ENCODE results near the gene CD81.

CD81 gene

GRCh38 chr11:2419638-2420501 lies 42.8 kb downstream of the CD81 start:
- peak in 1 of 4 experiments; percentile 30 for DNase-seq (ENCODE audit: low read depth in 4 of 4, low spot score in 1 of 4)

GRCh38 chr11:2420502-2421225 lies 43.6 kb downstream of the CD81 start:
- DNase-seq (ENCODE audit: low read depth in 4 of 4, low spot score in 1 of 4) = peak; percentile 54 to 59 (median 56)

GRCh38 chr11:2421226-2421994 lies 44.3 kb downstream of the CD81 start:
- no peak for DNase-seq (ENCODE audit: low read depth in 4 of 4, low spot score in 1 of 4)

- DNase-seq (ENCODE audit: low read depth in 4 of 4, low spot score in 1 of 4) = no peak
These were observed 44.9 kb downstream of the CD81 start for GRCh38 chr11:2421996-2422395.

- DNase-seq (ENCODE audit: low read depth in 4 of 4, low spot score in 1 of 4) = no peak
These were observed 45.5 kb downstream of the CD81 start for GRCh38 chr11:2422461-2423156.

- DNase-seq (ENCODE audit: low read depth in 4 of 4, low spot score in 1 of 4) = no peak
These were observed 46.3 kb downstream of the CD81 start for GRCh38 chr11:2423157-2424025.

- no peak for DNase-seq (ENCODE audit: low read depth in 4 of 4, low spot score in 1 of 4)
These were observed 47.8 kb downstream of the CD81 start for GRCh38 chr11:2424811-2425495.

GRCh38 chr11:2425506-2425905 lies 48.4 kb downstream of the CD81 start:
- DNase-seq (ENCODE audit: low read depth in 4 of 4, low spot score in 1 of 4) = no peak

GRCh38 chr11:2426221-2426620 lies 49.1 kb downstream of the CD81 start:
- no peak for DNase-seq (ENCODE audit: low read depth in 4 of 4, low spot score in 1 of 4)

- DNase-seq (ENCODE audit: low read depth in 4 of 4, low spot score in 1 of 4) = no peak
These were observed 49.9 kb downstream of the CD81 start for GRCh38 chr11:2426826-2427521.

GRCh38 chr11:2427721-2428321 lies 50.7 kb downstream of the CD81 start:
- DNase-seq (ENCODE audit: low read depth in 4 of 4, low spot score in 1 of 4) = no peak

- DNase-seq (ENCODE audit: low read depth in 4 of 4, low spot score in 1 of 4) = peak; percentile 70 to 94 (median 84)
These were observed 51.2 kb downstream of the CD81 start for GRCh38 chr11:2428322-2428795.

- no peak for DNase-seq (ENCODE audit: low read depth in 4 of 4, low spot score in 1 of 4)
These were observed 54.3 kb downstream of the CD81 start for GRCh38 chr11:2431395-2431794.

GRCh38 chr11:2432171-2432621 lies 55.1 kb downstream of the CD81 start:
- DNase-seq (ENCODE audit: low read depth in 4 of 4, low spot score in 1 of 4) = no peak

- no peak for DNase-seq (ENCODE audit: low read depth in 4 of 4, low spot score in 1 of 4)
These were observed 55.5 kb downstream of the CD81 start for GRCh38 chr11:2432628-2433071.

GRCh38 chr11:2433106-2433925 lies 56.2 kb downstream of the CD81 start:
- no peak for DNase-seq (ENCODE audit: low read depth in 4 of 4, low spot score in 1 of 4)

GRCh38 chr11:2434008-2434407 lies 56.9 kb downstream of the CD81 start:
- no peak for DNase-seq (ENCODE audit: low read depth in 4 of 4, low spot score in 1 of 4)

All from stimulated activated CD4-positive, alpha-beta T cell treated with anti-CD3 and anti-CD28 coated beads, Interleukin-1b, Interleukin-23, amount 100 ng/mL, for 24 hours (primary cell).